Stimulated activated CD4-positive, alpha-beta T cell treated with anti-CD3 and anti-CD28 coated beads, Interleukin-4, amount 100 ng/mL, for 4 hours (primary cell): ENCODE data around the gene LRRC4C.

Experiments used
- DNase-seq, 2 experiments: peaks; one replicate each; pipeline ENCODE4 v3.0.0-alpha.2; 2020

Gene LRRC4C

DNA sequence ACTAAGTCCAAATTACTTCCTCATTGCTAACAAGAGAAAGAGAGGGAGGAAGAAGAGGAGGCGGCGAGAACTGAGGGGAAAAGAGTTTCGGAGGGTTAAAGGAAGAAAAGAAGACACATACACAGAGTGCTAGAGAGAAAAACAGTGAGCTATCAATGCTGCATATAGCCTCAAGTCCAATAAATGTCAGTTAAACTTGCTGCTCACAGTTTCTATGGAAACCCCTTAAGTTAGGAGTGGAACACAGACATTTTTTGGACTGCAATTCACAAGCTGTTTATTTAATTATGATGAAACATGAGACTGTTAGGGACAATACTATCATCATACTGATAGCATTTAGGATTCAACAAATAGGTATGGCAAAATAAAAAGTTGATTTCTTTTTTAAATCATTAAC lies 1320.4 kb downstream of the LRRC4C start:
- no peak for DNase-seq

DNA sequence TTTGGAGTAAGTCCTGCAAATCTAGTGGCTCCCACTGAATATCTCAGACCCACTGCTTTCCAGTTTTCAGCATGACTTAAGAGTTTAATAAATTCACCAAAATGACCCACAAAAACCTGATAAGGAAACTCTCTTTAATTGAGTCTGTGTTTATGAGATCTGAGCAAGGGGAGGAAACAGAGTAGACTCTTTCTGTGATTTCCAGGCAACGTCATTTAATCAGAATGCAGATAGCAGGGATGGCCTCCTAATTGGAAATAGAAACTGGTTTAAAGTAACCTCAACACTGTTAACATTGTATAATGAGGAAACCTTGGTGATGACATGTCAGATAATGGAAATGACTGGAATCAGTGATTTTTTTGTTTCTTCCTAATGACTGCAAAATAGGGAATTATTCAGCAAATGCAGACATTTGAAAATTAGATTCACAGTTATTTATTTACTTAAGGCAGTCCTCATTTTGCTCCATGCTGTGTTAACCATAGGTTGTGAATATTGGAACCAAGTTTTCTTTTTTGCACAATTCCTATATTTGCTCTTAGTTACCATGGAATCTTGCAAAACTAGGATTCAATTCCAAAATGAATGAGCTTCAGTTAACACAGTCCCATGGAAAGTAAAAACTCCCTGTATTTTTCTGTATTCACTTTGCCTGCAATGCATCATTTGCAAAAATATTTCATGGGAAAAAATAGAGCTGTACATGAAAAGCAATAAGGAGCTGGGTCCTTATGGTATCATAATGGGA lies 1324.5 kb downstream of the LRRC4C start:
- DNase-seq = no peak

DNA sequence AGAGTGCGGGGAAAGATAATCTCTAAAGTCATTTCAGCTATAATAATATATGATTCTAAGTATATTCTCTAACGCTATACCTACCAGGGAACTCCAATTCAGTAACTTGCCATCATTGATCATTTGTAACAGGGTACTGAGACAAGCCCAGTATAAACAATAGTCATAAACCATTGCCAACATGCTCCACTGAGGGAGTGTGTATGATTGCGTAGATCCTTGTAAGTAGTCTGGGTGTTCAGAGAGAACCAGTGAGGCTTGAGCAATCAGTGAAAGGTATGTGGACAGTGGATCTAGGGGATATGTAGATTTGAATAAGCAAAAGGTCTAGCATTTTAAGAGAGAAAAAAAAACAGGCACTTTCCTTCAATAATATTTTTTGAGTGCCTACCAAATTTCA lies 1326.0 kb downstream of the LRRC4C start:
- DNase-seq = no peak

DNA sequence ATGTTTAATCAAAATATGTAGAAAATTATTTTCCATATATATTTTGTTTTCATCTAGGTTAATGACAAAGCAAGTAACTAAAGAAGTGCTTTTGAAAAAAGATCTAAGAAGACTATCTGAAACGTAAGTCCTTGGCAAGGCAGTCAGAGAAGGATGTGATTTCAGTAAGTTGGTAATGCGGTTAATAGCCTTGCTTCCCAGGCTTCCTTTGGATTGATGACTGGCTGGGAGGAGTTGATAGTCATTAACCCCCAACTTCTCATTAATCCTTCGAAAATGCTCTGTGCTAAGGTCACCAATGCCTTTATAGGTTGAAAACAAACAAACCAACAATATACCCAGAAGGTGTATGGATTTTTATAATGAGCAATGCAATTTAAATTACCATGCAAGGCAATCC lies 1326.5 kb downstream of the LRRC4C start:
- DNase-seq = no peak

DNA sequence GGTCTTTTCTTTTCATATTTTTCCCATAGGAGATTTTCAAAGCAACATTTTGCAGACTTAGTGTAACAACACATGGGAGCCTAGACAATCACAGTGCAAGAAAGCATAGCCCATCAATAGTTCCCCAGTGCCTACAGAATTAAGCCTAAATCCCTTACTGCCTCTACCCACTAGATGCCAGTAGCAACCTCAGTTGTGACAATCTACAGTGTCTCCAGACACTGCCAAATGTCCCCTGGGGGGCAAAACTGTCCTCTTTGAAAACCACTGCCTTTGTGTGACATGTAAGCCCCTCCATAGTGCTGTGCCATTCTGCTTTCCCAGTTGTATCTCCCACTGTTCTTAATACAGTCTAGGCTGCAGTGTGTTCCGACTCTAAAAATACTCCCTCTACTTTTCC lies 1329.0 kb downstream of the LRRC4C start:
- DNase-seq = no peak

DNA sequence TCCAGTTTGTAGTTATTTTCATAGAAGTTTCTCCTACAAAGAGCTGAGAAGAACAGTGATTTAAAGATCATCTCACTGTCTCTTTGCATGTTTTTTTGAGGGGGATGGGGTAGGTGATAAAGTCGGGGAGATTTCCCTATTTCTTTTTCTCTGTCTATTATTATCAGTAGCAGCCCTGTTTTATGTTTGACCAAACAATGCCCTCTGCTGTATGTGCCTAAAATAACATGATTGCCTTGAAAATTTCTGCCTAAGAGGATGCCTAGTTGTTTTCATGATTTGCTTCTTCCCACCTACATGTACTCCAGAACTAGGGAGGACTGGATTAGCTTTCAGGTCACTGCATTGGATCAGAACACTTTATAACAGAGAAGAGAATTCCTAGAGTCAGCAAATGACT lies 1330.2 kb downstream of the LRRC4C start:
- no peak for DNase-seq

DNA sequence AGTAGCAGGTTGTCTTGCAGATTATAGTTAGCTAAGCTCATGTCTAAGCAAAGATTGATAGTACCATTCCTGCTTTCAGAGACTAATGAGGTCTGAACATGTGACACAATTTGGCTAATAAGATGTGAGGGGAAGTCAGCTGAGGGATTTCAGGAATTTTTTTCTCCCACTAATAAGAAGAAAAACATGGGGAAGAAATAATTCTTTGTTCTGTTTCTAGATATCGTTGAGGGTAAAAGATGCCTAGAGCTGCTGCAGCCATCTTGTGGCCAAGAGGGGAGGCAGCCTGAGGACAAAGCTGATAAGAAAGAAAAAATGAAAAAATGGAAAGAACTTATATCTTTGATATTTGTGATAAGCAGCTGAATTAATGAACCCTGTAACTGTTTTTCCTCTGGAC lies 1334.4 kb downstream of the LRRC4C start:
- no peak for DNase-seq

DNA sequence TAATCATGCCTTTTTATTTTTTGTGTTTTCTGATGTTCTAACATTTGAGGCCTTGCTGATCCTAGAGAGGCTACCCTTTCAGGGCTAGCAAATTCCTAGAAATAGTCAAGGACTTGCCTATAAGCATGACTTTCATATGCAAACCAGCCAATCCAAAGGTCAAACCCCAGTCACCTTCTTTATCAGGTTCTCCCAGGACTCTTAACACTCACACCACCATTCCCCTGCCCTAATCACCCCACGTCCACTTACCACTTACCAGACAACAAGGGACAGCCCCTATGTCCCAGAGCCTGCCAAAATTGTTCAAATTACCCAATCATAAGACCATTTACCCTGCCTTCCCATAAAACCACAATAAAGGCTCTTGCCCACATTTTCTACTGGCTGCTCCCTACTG lies 1339.8 kb downstream of the LRRC4C start:
- DNase-seq = no peak

DNA sequence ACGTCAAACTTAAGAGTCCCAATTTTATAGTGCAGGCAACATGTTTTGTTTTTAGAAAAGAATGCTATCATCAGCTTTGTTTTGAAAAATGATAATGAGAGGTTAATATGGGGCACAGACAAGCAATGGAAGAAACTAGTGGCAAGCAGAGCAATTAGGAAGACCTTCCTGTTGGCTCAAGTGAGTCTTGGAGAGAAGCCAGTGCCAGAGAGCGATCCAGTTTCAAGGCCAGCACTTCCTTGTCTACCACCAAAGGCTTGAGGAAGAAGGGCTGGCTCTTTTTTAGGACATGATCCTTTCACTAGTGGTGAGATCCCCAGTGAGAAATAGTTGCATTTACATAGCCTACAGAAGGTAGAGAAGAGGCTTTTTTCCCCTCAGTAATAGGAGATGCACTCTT lies 1340.7 kb downstream of the LRRC4C start:
- no peak for DNase-seq

DNA sequence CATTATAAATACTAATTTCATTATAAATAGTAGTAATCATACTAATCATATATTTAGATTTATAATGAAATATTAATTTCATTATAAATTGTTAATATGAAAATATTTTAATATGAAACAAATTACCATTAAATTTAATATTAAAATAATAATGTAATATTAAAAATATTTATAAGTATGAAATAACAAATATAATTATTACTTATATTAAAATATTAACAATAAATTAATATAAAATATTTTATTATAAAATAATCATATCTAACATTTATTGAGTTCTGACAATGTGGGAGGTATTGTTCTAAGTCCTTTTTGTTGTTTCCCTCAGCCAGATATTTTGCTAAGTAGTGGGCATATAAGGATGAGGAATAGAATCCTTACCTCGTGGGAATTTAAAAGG lies 1341.4 kb downstream of the LRRC4C start:
- DNase-seq = no peak

DNA sequence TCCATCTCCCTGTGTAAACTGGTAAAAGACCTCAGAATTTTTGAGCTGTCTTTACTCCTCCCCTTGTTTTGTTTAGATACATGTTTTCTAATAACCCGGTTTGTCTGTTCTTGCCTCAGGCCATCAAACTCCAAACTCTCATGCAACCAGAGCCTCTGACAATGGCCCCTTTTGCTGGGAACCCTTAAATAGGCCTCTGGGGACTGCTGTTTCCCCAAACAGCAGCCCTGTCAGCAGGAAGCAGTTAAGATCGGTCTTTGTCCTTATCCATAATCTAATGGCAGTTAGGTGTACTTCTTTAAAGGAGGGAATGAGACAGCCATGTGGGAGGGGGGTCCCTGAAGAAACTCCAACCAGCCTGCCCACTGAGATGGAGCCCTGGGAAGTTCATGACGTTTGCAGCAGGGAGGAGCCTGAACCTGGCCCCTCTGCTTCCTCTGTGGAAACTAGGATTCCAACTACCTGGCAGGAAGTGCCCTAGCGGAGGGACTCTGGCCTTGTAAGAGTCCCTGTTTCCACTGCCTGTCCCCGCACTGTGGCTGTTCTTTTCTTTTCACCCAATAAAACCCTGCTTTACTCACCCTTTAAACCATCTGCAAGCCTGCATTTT lies 1354.4 kb downstream of the LRRC4C start:
- DNase-seq = no peak

DNA sequence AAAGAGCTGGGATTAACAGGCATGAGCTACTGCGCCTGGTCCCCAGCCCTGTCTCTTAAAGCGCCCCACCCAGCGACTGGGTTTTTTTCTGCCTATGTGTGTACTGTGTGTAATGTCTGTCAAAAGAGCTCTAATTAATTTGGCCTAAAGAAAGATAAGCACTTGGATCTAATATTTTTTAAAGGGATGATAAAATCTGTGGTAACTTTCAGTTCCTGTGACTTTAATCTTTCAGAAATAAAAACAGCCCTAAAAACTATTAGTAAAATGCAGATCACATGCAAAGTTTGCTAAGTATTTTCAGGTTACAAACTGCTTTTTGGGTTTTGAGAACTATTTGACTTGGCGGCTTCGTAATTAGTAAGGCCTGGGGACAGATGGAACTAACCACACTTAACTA lies 1358.7 kb downstream of the LRRC4C start:
- no peak for DNase-seq

DNA sequence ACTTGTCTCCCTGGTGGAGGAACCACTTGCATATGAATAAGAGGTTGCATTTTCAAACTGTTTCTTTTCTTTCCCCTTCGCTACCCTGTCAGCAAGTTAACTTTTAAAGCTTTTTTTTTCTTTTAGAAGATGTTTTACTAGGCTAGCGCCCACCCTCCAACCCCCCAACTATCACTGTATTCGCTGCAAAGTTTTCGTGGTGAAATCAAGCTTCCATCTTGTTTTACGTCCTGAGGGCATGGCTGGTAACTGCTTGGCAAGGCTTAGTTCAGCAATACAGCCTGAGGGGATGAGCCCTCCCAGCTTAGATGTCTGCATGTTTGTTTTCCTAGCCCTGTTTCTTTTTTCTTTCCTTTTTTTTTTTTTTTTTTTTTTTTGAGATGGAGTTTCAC lies 1359.3 kb downstream of the LRRC4C start:
- DNase-seq = no peak

DNA sequence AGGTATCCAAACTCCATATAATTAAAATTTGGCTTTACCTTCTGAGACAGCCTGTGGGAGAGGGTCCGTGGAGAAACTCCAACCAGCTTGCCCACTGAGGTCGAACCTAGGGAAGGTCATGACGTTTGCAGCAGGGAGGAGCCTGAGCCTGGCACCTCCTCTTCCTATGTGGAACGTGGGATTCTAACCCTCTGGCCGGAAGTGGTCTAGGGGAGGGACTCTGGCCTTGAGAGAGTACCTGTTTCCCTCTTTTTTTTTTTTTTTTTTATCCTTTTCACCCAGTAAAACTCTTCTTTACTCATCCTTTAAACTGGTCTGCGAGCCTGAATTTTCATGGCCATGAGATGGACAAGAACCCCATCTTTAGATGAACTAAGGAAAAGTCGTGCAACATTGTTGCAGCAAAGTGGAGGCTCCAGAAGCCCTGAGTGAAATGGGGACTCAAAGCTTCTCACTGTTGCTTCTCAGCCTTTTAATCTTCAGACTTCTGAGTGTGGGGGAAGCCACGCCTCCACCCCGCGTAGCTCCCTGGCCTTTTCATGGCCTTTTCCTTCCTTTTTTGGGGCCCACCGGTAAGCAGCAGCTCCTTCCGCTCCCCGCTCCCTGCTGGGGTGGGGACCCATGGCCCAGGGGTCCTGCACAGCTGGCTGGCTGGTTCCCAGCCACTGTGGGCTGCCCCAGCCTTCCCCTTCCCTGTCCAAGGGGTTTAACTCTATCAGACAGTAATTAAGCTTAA lies 1359.9 kb downstream of the LRRC4C start:
- no peak for DNase-seq

DNA sequence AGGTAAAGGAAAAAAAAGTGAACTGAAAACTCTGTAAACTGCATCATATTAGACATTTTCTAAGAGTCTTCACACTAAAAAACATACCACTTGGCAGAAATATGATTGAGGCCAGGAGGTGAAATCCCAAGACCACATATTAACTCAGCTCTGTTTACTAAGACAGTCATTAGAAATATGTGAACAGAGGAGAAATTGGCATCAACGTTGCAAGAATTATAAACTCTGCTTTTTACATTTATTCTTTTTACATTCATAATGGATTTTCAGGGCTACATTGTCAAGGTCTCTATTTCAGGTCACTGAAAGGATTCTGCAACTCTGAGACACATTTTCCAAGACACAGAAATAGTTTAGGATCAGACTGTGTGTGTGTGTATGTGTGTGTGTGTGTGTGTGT lies 1364.0 kb downstream of the LRRC4C start:
- DNase-seq = no peak

DNA sequence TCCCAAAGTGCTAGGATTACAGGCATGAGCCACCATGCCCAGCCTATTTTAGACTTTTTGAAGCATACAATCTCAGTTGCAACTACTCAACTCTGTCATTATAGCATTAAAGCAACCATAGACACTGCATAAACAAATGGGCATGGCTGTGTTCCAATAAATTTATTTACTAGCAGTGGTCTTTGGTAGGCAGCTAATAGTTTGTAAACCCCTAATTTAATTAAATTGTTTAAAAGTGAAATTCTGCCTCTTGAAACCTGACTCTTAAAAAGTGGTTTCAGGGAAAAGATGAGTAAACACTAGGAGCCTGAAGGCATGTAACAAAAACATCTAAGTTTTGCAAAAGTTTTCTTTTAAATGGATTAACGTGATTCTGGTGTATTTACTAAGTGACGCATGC lies 1364.5 kb downstream of the LRRC4C start:
- no peak for DNase-seq

DNA sequence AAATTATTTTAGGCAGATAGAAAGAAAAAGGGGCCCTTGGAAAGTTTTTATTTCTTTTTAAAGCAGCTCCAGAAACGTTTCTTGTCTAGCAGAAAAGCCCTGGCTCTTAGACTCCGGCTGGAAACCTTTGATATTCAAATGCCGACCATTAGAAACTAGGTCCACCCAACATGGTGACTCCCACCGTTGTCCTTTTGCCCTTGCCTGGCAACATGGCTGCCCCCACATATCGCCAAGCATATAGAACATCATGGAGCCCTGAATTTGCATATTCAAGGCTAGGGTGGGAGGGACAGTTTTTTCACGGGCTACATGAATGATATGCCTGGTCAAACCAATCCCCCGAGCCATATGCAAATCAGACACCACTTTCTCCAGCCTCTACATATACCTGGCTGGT lies 1379.0 kb downstream of the LRRC4C start:
- no peak for DNase-seq
